Dedifferentiated amniotic fluid mesenchymal stem cell (primary cell): ENCODE data around the gene CTBP2.

ENCODE experiments used
- DNase-seq: peaks from one replicate; pipeline ENCODE4 v3.0.0-alpha.2; 2016; ENCODE audit errors: extremely low spot score

Gene CTBP2

DNA sequence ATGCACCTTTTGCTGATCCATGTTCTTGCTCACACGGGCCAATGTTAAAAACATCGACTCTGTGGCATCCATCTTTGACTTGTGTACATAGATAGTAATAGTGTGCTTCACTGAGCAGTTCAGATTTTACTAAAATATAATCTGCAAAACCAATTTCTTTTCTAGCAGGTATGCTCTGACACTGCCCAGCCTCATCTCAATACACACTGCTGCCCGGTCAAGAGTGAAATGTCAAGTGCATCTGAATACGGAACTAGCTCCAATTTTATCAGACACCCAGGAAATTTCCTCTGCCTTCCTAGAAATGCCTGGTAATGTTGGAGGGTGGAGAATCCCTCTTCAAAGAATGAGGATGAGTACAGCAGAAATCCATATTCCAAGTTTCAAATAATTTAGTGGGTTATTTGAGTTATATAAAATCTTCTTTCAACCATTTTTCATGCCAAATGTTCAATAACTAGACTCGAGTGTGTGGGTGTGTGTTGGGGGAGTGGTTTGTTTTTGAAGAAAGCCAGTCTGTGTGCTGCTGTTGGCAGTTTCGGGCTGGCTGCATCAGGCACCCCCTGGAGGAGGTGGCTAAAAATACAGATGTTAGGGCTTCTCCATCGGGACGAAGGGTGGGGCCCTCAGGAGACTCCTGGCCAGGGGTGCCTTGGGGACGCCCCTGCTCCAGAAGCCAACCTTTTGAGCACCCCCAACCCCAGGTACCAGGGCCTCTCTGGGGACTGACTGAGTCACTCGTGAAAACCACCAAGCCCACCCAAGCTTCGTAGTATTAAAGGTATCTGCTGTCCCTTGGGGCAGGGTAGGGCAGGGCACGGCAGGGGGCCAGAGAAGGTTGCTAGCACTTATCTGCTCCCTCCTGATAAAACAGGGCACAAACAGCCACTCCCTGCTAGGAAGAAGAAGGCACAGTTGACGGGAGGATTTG, 15.4 kb downstream of the CTBP2 start:
- DNase-seq: peak; percentile 53

DNA sequence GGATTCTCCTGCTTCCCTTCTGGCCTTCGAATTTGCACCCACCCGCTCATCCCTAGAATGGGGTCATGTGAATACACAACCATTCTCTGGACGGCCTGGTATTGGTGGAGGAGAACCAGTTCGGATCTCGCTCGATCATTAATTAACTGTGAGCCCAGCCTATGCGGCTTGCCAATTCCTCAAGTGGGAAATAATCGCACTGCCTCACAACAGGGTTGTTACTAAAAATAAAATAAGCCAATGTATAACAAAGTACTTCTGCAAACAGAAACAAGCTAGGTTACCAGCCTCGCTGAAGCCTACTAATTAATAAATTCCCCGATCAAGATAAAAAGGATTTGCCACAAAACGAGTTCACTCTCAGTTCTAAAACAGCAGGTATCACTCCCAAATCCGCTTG, 16.2 kb downstream of the CTBP2 start:
- no peak for DNase-seq

DNA sequence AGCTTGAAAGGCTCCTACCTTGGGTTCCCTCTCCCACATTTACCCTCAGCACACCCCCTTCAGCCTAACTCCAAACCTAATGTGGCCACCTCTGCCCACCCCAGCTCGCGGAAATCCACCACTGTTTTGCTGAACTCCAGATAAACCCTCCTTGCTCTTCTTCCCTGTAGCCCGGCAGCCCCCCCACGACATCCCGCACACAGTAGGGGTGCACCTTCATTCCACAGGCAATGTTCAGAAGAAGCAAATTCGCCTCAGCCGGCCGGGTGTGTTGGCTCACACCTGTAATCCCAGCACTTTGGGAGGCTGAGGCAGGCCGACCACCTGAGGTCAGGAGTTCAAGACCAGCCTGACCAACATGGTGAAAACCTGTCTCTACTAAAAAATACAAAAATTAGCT, 17.4 kb downstream of the CTBP2 start:
- DNase-seq: no peak

DNA sequence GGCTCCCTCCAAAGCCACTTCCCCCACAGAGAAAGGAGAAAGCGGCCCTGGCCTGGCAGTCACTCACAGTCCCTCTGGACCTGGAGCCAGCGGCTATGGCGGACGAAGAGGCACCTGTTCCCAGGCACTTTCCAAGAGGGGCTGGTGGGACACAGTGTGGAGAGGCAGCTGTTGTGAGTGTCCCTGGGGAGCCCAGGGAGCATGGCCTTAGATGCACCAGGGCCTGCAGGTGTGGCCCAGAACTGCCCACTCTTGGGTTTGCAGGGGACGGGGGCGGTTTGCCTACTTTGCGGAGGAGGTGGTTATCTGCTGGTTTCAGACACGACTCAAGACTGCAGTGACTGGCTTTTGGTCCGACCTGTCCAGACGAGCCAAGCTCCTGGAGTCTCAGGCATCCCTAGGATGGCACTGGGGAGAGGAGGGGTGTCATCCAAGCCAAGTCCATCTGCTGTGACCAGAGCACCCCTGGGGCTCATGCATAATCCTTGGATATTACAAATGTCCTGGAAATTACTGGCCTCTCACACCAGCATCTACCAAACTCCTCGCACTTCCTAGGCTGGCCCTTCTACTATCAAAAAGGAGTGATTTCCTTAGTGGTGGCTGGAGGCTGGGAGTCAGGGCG, 18.4 kb downstream of the CTBP2 start:
- DNase-seq: no peak

DNA sequence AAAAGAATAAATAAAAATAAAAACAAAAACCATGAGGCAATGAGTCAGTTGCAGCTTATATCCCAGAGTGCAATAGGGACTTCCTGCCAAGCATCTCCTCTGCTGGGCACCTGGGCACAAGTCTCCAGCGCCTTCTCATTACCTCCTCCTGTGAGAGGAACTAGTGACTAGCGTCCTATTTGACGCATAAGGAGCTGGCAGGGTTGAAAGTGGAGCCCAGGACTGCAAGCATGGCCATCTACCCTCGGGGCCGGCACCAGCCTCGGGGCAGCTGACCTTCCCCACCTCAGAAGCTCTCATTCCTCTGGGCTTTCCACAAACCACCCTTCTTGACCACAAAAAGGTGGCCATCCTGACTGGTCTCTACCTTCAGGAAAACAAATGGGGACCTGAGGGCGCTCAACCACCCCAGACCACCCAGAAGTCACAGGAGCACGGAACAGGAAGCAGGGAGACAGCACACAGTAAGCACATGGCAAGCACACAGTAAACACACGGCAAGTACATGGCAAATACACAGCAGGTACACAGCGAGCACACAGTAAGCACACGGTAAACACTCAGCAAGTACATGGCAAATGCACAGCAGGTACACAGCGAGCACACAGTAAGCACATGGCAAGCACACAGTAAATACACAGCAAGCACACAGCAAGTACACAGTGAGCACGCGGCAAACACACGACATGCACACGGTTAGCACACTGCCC, 19.1 kb downstream of the CTBP2 start:
- DNase-seq: no peak

DNA sequence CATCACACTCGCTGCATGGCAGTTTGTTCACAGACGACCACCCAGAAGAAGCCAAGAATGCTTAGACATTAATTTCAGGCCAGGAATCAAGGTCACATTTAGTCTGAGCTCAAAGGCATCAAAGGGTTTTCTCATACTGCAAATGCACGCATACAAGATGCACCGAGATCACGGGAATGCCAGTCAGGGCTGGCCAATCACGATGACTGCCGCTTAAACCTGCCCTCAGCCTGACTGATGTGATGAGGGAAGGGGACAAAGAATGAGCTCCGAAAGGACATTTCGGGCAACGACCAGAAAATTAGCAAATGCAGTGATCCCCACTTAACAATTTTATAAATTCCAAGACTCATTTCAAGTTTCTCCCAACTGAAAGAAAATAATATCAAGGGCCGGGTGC, 20.2 kb downstream of the CTBP2 start:
- no peak for DNase-seq

DNA sequence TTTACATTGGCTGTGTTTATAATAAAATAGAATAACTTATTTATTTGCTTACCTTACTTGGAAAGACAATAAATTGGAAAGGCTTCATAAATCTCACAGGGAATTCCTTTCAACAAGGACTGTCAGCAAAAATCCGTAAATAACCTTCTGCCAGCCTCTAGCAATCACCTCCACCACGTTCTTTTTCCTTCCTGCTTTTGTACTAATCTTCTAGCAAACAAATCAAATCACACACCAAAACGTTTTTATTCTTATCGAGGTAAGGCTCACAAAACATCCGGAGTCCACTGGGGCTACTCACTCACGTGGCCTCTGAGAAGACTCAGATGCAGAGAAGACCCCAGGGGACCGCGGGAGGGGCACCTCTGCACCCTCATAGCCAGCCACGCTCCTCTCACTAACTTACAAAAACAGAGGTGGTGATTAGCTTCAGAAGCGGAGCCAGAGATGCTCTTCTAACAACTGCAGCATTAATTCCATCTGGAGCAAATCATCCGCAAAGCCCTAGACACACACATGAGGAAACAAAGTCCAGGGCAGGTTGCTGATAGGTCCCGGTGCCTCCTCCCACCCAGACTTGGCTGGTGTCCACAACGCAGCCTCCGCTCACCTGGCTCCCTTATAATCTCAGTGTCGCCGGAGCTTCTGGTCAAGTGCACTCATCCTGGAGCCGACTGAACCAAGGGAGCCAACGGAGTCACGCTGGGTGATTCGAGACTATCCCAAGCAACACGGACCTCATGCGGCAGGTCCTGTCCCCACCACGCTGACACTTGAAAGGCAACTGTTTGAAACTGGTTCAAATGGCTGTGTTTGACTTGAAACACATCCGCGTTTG, 22.5 kb downstream of the CTBP2 start:
- DNase-seq: no peak

DNA sequence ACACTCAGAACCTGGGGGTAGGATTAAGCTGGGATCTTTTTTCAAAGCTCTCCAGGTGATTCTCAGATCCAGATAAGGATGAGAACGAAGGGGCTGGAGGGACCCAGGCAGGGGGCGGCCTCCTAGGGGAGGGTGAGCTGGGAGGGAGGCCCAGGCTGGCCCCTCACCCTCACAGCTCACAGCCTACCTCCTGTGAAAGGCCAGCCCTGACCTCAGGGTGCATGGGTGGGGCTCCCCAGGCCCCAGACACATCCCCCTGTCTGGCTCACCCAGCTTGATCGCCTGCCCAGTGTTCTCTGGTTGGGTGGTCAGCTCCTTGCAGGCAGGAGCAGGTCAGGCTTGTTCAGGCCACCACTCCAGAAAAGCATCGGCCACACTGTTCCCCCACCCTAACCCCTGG, 24.3 kb downstream of the CTBP2 start:
- DNase-seq: no peak

DNA sequence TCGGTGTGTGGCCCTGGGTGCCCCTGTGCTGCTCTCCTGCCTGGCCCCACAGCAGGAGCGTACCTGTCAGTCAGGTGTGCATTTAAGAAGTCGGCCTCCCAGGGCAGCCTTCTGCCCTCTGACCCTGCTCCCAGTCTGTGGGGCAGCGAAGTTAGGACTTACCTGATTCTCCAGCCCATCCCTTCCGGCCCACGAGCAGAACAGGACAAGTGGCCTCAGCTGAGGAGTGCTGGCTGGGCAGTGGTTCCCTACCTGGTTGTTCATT, 24.7 kb downstream of the CTBP2 start:
- DNase-seq: no peak

DNA sequence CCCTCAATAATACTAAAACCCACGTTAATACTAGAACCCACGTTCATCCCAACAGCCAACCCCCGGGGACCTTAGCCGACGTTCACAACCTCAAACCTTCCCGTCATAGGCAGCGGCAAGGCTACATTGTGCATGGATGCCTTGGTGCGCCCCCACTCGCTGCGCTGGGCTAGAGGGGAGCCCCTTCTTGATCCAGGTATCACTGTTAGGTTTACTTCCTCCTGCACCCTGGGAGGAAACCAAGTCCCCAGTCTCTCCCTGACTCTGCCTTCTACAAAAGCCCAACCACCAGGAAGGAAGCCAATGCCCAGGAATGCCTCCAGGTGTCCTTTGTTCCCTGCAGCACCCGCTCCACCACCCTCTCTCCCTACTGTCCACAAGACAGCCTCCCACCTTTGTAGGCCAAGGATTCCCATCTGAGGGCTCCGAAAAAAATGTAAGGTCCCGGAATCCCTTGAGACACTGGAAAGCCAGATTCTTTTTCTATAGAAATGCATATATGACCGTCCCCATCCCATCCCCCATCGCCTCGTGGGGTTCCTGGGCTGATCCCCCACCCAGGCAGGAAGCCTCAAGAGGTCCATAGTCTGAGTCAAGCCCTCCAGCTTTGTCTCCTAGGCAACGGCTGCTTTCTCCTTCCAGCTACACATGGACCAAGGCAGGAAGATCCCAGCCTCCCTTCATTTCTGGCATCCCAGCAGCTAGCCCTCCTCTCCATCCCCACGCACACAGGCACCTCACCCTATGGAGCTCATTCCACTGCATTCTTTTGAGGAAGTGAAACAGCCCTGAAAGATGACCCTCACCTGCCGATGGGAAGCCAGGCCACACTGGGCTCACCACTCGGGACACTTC, 25.2 kb downstream of the CTBP2 start:
- DNase-seq: no peak

DNA sequence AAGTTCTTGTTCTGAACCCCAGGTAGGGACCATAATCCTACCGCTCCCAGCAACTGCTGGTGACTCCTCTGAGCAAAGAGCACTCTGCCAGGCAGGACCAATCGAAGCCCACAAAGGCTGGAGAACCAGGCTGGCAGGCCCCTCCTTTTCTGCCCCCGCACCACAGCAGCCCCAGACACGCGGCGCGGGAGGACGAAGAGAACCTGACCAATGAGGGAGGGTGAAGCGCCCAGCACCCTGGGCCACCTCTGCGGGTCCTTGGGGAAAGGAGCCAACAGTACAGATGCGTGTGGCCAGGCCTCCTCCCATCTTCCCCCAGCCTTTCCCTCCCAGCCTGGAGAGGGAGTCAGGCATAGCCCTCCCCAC, 25.9 kb downstream of the CTBP2 start:
- DNase-seq: no peak

DNA sequence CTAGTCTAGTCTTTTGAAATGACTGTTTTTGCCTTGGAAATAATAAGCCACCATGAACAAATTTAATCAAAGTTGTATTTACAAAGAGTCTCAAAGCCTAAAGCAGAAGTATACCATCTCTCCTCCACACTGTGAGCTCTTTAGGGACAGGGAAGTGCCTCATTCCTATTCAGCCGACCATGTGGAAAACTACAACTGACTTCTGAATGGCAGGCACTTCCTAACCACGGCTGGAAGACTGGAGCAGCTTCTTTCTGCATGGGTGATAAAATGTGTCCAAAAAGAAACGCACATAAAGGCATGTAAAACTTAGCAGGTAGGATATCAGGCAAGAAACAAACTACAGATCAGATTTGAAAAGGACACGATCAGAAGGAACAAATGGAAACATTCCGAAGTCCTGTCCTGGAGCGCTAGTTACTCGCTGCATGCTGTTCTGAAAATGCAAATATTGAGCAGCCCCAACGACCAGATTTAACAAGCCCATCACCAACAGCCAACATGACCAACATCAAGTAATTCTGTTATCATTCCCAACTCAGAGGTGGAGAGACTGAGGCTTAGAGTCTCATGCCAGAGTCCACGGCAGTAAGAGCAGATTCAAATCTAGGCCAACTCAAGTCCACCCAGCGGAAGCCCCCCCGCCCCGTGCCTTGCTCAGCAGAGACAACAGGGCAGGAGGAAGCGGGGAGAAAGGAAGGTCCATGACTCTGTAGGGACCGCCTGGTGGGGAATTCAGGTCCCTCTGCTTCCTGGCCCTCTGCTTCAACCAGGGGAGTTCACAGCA, 26.5 kb downstream of the CTBP2 start:
- DNase-seq: no peak

DNA sequence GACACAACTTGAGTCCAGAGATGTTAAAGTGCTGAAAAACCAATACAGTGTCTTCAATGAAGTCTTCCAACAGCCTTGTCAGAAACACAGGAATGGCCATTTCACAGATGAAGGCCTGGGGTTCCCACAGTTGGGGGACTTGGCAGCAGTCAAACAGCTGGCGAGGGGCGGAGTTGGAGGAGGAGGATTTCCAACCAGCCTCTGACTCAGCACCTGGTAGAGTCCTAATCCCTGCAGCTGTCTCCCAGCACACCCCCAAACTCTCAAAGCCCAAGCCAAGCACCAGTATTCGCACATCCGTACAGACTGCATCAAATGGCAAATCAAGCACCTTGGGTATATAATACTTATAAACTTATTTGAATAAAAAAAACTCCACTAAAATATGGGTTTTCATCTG, 28.0 kb downstream of the CTBP2 start:
- DNase-seq: no peak

DNA sequence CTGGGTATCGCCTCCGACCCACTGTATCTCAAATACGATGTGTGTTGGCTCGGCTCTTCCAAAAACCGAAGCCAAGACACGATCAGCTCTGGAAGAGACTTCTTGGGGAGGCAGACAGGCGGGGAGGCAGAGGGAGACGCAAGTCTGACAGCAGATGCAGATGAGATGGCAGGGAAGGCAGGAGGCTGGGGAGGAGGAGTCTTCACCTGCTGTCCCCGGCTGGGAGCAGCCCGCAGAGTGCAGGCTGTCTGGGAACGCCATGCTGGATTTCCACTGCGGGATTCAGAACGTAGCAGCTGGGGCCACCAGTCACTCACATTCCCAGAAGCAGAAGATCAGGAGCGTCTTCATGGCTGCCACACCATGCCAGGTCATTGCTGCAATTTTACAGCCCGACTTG, 29.4 kb downstream of the CTBP2 start:
- DNase-seq: no peak

DNA sequence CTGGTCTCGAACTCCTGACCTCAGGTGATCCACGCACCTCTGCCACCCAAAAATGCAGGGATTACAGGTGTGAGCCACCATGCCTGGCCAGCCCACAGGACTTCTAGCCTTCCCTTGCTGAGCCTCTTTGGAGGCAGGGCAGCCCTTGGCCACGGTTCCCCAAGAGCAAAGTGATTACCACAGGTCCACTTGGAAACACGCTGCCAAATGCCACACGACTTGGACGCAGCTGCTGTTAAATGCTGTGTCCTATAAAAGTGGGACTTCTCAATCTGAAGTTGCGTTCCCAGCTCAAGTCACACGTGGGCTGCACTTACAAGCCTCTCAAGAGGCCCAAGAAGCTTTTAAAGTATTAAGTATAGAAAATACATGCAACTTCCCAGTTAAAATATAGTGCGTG, 30.1 kb downstream of the CTBP2 start:
- DNase-seq: no peak

DNA sequence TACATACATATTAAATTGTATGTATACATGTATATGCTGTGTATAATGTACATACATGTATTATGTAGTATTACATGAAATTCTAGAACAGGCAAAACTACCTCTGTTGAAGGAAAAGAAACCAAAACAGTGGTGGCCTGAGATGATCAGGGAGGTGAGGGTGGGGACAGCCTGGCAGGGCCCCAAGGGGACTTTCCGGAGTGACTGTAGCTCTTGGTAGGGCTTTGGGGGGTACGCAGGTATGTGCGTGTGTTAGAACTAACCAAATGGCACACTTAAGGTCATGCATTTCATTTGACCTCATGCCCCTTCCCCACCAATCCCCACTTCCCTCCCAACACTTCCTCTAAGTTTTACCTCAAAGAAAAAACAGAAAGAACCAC, 31.3 kb downstream of the CTBP2 start:
- DNase-seq: no peak

DNA sequence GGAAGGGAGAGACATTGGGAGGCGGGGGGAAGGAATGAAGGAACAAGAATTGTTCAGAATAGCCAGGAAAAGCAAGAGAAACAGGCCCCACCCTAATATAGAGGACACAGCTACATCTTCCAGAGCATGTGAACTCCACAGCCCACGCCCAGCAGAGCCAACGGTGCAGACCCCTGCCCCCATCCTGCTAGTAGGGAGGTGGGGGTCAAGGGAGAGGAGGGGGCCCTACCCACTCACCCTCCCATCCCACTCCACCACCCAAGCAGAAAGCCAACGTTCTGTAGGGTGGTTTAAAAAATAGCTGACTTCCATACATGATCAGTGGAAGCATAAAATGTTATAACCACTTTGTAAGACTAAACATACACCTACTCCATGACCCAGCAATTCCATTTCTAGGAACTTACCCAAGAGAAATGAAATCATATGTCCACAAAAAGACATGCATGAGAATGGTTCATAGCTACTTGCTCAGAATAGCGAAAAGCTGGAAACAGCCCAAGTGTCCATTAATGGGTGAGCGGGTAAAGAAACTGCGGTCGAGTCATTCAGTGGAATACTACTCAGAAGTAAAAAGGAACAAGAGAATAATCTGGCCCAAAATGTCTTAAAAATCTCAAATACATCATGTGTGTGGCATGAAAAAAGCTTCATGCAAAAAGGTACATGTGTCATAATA, 31.8 kb downstream of the CTBP2 start:
- DNase-seq: no peak

DNA sequence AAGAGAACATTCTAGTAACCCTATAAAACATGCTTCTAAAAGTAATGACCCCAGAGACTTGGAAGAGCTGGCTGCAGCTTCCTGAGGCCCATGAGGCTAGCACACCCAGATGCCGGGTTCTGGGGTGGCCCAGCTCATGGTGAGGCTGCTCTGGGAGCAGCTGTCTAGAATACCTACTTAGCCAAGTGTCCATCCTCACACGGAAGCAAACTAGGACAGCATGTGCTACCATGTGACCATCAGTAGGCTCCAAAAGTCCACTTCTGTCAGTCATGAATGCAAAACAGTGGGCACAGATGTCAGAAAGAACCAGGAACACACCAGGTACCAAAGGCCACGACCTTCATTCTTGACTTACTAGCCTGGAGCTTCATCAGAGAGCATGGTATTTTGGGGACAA, 32.4 kb downstream of the CTBP2 start:
- no peak for DNase-seq

DNA sequence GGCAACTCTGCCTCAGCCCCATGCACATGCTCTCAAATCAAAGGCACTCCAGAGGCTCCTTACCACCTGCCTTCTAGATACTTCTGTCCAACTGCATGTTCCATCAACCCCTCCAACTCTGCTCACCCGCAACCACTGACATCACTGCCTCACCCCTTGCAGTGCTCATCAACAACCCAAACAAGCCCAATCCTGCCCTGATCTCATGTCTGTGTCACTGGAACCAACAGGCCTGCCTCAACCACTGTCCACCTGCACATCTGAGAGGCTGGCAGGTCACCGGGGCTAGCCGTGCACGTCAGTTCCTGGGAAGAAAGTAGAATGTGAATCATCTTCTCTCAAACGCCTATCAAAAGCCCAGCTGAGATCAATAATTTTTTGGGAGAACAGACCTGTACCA, 33.3 kb downstream of the CTBP2 start:
- DNase-seq: no peak
